Right lobe of liver (tissue), 6 donors: ENCODE measurements around the gene RIMS1. TPM values are rescaled to one million over a fixed set of nuclear protein-coding genes. Genes with fewer than 3 reads are reported as not detected.

ENCODE experiments used
- ATAC-seq, 4 donors: fragments of 200-7000 bp; cut with Tn5 transposase; one replicate each; pipeline ENCODE4 v1.9.1; 2020; ENCODE audit warnings: mild to moderate bottlenecking in 4 of 4, moderate library complexity in 4 of 4
- DNase-seq, 3 donors: peaks; one replicate each; pipeline ENCODE4 v3.0.0-alpha.2; 2020
- H3K27ac ChIP-seq, 3 donors: fragments of 200-600 bp; one replicate each; pipeline ENCODE4 v1.8.0; 2022
- H3K27me3 ChIP-seq, 2 donors: fragments of 200-600 bp; one replicate each; pipeline ENCODE4 v1.8.0; 2022
- H3K36me3 ChIP-seq, 4 donors: fragments of 200-600 bp; sonication (generic) in 1 of 4; one replicate each; pipeline versions ENCODE4 v1.5.1 to v1.8.0; 2017 to 2022; ENCODE audit warnings: control low read depth in 1 of 4
- H3K4me1 ChIP-seq, 4 donors: fragments of 200-600 bp; sonication (generic) in 1 of 4; one replicate each; pipeline versions ENCODE4 v1.5.1 to v1.8.0; 2017 to 2022; ENCODE audit warnings: control low read depth in 1 of 4
- H3K4me3 ChIP-seq, 3 donors: fragments of 200-600 bp; one replicate each; pipeline ENCODE4 v1.8.0; 2022
- H3K9me3 ChIP-seq, 4 donors: fragments of 200-600 bp; sonication (generic) in 1 of 4; one replicate each; pipeline versions ENCODE4 v1.5.1 to v1.8.0; 2017 to 2022; ENCODE audit warnings: control low read depth in 1 of 4
- POLR2A ChIP-seq: fragments of 450-650 bp; IDR thresholded peaks from one replicate; pipeline ENCODE4 v1.6.1; 2017; ENCODE audit warnings: antibody characterized with exemption, mild to moderate bottlenecking
- WGBS: methylation state at CpG from one replicate; pipeline ENCODE4 v1.1.6; 2018; ENCODE audit warnings: low coverage, low lambda C conversion rate; ENCODE audit not compliant: insufficient coverage; ENCODE audit errors: missing lambda C conversion rate; 5-methylcytosine and 5-hydroxymethylcytosine counted together
- intact Hi-C, 2 donors: fragments of 100-400 bp; cut with DNase I; formaldehyde crosslinking; loops; one replicate each; pipeline versions ENCODE4 v1.11.2 to v1.14.1; 2022
- total RNA-seq, 6 experiments: library from RNA; depleted of rRNA in 2 of 6; stranded (reverse); fragments of >200 nt in 2 of 6; fragmentation: NEBNext Ultra II Directional in 3 of 6; extraction: Animal tissue kit (Norgen Biotek cat#: 25700) in 3 of 6; gene quantifications; one replicate each; pipeline versions ENCODE4 v1.1.0 to v1.2.4, GENCODE V29; 2016 to 2023
- TF ChIP-seq, protein P1 (sequence below), 4 donors: fragments of 200-600 bp in 3 of 4; fragments of 450-650 bp in 1 of 4; IDR thresholded peaks; one replicate each; pipeline versions ENCODE4 v1.5.1 to v1.8.0; 2016 to 2022; ENCODE audit warnings: antibody characterized with exemption in 4 of 4, mild to moderate bottlenecking in 2 of 4
- donor health status: DM: no; HTN: yes; CAD: no.
- donor health status: DM: no; HTN: no; CAD: no.
- donor health status: DM: no; HTN: no; CAD: no.
- donor health status: DM: no; HTN: yes; CAD: no.
- donor health status: DM: no; HTN: yes; CAD: no.

Gene RIMS1
- total RNA-seq, 6 experiments from 2014 or later = 0.09 to 0.69 TPM; not detected in 4

DNA sequence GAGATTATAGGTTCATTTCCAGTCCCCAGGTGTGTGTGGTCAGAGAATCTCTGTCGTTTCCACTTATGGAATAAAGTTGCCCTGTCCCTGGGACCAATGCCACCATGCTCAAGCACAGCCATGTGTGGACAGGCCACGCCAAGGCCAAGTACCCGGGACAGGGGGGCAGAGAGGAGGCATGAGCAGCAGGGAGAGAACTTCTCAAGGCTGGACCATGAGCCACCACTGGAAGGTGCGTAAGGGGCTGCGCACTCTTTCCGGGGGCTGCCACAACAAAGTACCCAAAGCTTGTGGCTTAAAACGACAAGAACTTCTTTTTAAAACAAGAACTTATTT, 526.3 kb downstream of the RIMS1 start:
- no peak for TF ChIP-seq POLR2A
- TF ChIP-seq, protein P1, sequence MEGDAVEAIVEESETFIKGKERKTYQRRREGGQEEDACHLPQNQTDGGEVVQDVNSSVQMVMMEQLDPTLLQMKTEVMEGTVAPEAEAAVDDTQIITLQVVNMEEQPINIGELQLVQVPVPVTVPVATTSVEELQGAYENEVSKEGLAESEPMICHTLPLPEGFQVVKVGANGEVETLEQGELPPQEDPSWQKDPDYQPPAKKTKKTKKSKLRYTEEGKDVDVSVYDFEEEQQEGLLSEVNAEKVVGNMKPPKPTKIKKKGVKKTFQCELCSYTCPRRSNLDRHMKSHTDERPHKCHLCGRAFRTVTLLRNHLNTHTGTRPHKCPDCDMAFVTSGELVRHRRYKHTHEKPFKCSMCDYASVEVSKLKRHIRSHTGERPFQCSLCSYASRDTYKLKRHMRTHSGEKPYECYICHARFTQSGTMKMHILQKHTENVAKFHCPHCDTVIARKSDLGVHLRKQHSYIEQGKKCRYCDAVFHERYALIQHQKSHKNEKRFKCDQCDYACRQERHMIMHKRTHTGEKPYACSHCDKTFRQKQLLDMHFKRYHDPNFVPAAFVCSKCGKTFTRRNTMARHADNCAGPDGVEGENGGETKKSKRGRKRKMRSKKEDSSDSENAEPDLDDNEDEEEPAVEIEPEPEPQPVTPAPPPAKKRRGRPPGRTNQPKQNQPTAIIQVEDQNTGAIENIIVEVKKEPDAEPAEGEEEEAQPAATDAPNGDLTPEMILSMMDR (IDR thresholded peaks at IDR 0.05) = no peak
- intact Hi-C loops = no loop called here
- Histone ChIP-seq H3K27ac (no peak overlapping the region), H3K4me3 (no peak overlapping the region), H3K36me3 (no peaks in the 10 kb centered on the region), H3K9me3 (no peaks in the 10 kb centered on the region), H3K27me3 (no peaks in the 10 kb centered on the region), H3K4me1 (peaks cover 0 to 4% (median 0%) of the 10 kb centered on the region in 4 donors)
- ATAC-seq = no peak
- 65% methylated on average over 6 of the region's 7 CpGs for WGBS
- no peak for DNase-seq

DNA sequence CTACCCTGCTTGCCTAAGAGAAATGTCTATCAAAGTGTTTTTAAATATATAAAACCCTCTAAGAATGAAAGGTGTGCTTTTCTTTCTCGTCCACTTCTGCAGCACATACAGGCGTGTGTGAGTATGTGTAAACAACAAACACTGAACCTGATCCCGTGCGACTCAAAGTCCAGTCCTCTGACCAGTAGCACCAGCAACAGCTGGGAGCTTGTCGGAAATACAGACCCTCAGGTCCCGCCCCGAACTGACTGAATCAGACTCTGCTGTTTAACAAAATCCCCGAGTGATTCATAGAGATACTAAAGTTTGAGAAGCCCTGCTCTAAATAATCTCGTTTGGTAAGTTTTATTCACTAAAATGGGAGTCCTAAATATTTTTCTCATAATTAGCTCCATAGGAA, 527.5 kb downstream of the RIMS1 start:
- Histone ChIP-seq H3K4me1 (peaks cover 0 to 4% (median 0%) of the 10 kb centered on the region in 4 donors), H3K27ac (no peak overlapping the region), H3K27me3 (no peaks in the 10 kb centered on the region), H3K36me3 (no peaks in the 10 kb centered on the region), H3K4me3 (no peak overlapping the region), H3K9me3 (no peaks in the 10 kb centered on the region)
- intact Hi-C loops = no loop called here
- no peak for TF ChIP-seq POLR2A
- TF ChIP-seq, protein P1 (IDR thresholded peaks at IDR 0.05) = no peak
- peak; percentile 86 to 94 (median 88) for ATAC-seq
- DNase-seq = peak in 2 of 3 donors; percentile 63 to 67
- 14% methylated on average over 9 of the region's 9 CpGs for WGBS

DNA sequence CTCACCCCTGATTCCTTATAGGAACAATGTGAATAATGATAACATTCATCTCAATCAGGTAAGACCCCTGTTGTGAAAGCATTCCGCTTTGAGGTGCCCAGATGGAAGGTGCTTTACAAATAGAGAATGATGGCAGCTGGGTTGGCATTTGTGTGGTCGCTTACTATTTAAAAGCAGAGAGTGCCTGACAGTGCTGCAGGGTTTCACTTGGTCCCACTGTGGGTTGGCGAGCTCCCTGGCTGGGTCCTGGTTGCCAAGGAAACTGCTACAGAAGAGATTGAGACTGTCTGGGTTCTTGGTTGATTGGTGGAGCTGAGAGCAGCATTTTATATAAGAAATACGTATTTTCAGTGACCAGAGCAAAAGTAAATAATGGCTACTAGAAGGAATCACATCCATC, 528.3 kb downstream of the RIMS1 start:
- intact Hi-C loops = no loop called here
- H3K9me3 ChIP-seq = no peaks in the 10 kb centered on the region
- TF ChIP-seq POLR2A = no peak
- TF ChIP-seq, protein P1 (IDR thresholded peaks at IDR 0.05) = no peak
- H3K4me3 ChIP-seq = no peak overlapping the region
- no peaks in the 10 kb centered on the region for H3K36me3 ChIP-seq
- DNase-seq (no peak), ATAC-seq (no peak)
- 83% methylated on average over 4 of the region's 4 CpGs for WGBS
- H3K27me3 ChIP-seq = no peaks in the 10 kb centered on the region
- H3K27ac ChIP-seq = no peak overlapping the region
- H3K4me1 ChIP-seq = peaks cover 0 to 4% (median 0%) of the 10 kb centered on the region in 4 donors

DNA sequence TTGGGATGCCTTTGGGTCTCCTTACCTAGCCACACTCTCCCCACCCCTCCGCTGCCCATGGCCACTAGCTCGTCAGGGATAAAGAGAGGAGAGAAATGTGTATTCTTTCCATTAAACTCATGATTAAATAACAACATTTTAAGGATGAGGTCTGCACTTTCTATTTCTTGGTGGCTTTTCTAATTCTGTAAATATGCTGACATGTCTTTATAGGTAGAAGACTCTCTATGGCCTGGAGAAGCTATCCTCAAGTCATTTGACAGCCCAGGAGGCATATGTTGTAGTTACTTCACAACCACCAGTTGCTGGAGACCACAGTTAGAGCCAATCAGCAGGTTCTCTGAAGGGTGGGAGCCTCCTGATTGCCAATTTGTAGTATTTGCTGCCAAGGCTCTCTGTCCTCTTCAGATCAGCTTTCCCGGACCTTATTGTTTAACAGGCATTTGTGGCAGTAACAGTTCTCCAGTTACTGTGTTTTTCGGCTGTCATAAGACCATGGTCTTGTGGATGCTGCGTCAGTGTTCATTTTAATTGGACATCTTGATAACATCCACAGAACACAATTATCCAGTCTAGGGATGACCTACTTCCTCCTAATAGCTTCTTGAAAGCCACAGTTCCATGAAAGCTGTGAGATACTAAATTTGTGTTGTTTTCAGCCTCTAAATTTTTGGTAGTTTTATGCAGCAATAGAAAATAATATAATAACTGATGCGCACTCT, 530.6 kb downstream of the RIMS1 start:
- H3K4me3 ChIP-seq = no peak overlapping the region
- H3K27ac ChIP-seq = no peak overlapping the region
- no peaks in the 10 kb centered on the region for H3K27me3 ChIP-seq
- WGBS = 62% methylated on average over 6 of the region's 6 CpGs
- H3K4me1 ChIP-seq = peaks cover 0 to 4% (median 0%) of the 10 kb centered on the region in 4 donors
- ATAC-seq (no peak), DNase-seq (no peak)
- TF ChIP-seq, protein P1 (IDR thresholded peaks at IDR 0.05) = no peak
- TF ChIP-seq POLR2A = no peak
- no peaks in the 10 kb centered on the region for H3K9me3 ChIP-seq
- H3K36me3 ChIP-seq = no peaks in the 10 kb centered on the region
- intact Hi-C loops = no loop called here
